Mucosa of rectum (tissue), 2 donors: Measurements from ENCODE around the gene GALNT1.

Source experiments
- H3K27ac ChIP-seq, 2 donors: one replicate each; pipeline ENCODE4 v1.7.0; 2013; ENCODE audit warnings: inconsistent platforms in 2 of 2, low read depth in 2 of 2, low read length in 2 of 2
- H3K27me3 ChIP-seq, 2 donors: one replicate each; pipeline ENCODE4 v1.7.0; 2013; ENCODE audit warnings: low read length in 2 of 2; ENCODE audit not compliant: control insufficient read depth in 2 of 2, insufficient read depth in 2 of 2
- H3K36me3 ChIP-seq, 2 donors: one replicate each; pipeline ENCODE4 v1.7.0; 2013; ENCODE audit warnings: low read length in 2 of 2; ENCODE audit not compliant: control insufficient read depth in 2 of 2, insufficient read depth in 2 of 2
- H3K4me1 ChIP-seq, 2 donors: one replicate each; pipeline ENCODE4 v1.7.0; 2013; ENCODE audit warnings: low read length in 2 of 2, mild to moderate bottlenecking in 1 of 2; ENCODE audit not compliant: control insufficient read depth in 2 of 2, insufficient read depth in 2 of 2
- H3K4me3 ChIP-seq, 2 donors: one replicate each; pipeline ENCODE4 v1.7.0; 2013; ENCODE audit warnings: low read length in 2 of 2
- H3K9ac ChIP-seq, 2 donors: one replicate each; pipeline ENCODE4 v1.7.0; 2013; ENCODE audit warnings: low read length in 2 of 2, low read depth in 1 of 2, mild to moderate bottlenecking in 1 of 2
- H3K9me3 ChIP-seq, 2 donors: one replicate each; pipeline ENCODE4 v1.7.0; 2013; ENCODE audit warnings: low read length in 2 of 2; ENCODE audit not compliant: control insufficient read depth in 2 of 2
- donor health status: healthy.
- donor health status: Normal muscosa, but diverticular disease.

GALNT1 gene

DNA sequence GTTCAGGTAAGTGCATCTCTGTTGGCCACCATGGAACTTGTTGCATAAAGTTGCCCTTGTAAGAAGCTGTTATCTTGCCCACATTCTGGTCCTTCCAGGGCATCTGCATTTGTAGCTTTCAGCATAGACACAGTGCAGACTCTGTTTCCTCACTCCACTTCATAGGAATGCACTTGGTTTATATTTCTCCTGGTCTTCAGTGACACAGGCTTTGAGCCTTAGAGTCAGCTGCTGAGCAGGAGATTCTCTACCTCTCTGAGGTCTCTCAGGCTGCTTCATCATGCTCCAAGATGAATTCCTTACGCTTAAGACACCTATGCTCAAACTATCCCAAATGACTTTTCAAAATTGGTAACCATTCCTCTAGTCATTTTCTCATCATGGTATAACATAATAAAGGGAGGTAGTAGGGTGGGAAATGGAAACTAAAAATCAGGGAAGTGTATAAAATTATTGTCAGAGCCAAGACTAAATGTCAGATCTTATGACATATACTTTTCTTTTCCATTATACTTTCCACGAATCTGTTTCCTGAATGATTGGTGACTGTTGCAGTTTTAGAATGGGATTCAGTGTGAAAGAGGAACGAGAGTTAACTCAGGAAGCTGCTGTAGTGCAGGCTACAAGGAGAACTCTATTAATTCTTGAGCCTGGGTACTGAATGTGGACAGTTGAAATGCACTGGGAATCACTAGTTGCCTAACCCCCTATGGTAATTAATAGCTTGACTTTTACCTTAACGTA is 72.0 kb downstream of the GALNT1 start:
- no peak overlapping the region for H3K4me3 ChIP-seq
- H3K27me3 ChIP-seq = no peaks in the 10 kb centered on the region
- H3K36me3 ChIP-seq = peaks cover 0 to 2% of the 10 kb centered on the region in 2 donors
- no peak overlapping the region for H3K9ac ChIP-seq
- no peaks in the 10 kb centered on the region for H3K4me1 ChIP-seq
- H3K27ac ChIP-seq = no peak overlapping the region
- H3K9me3 ChIP-seq = no peaks in the 10 kb centered on the region

DNA sequence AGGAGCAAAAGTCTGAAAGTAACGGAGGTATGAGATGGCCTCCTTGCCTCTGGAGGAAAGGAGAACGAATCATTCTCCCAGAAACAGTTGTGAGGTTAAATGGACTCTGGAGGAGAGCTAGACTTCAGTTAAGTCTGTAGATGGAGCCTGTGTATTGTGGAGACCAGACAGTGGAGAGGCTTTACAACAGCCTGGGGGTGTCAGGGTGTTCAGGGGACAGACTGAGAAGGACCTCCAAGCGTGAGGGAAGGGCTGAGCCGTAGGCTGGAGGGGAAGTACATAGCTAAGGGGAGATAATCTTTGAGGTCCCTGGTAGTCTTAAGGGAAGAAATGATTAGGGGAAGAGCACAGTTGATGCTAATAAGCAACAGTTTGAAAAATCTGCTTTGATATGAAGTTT is 76.6 kb downstream of the GALNT1 start:
- Histone ChIP-seq H3K4me1 (no peaks in the 10 kb centered on the region), H3K4me3 (no peak overlapping the region), H3K27ac (no peak overlapping the region), H3K9ac (no peak overlapping the region), H3K36me3 (peaks cover under 1 to 3% of the 10 kb centered on the region in 2 donors), H3K9me3 (no peaks in the 10 kb centered on the region), H3K27me3 (no peaks in the 10 kb centered on the region)

DNA sequence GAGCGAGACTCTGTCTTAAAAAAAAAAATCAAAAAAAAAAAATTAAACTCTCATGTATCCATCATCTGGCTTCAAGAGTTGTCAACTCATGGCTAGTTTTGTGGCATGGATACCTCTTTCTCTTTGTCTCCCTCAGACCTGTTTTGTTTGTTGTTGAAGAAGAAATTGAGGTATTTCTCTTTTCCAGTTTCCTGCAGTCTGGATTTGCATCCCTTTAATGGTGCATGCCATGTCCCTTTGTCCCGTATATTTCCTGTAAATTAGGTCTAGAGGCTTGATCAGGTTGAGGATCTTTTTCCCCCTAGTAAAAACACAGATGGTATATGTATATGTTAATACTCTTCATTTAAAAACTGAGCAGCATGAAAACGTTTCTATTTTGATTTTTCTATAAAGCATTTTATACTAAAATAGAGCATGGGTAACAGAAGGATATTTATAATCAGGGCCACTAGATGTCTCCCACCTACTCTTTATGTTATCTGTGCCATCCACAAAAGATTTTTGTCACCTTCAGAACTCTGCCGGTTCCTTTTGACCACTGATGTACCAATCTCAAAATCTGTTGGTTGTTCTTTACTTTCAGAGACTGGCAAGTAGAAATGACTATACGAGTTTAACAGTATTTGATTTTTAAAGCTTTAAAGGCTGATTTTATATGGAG is 80.1 kb downstream of the GALNT1 start:
- Histone ChIP-seq H3K4me3 (no peak overlapping the region), H3K27me3 (no peaks in the 10 kb centered on the region)

DNA sequence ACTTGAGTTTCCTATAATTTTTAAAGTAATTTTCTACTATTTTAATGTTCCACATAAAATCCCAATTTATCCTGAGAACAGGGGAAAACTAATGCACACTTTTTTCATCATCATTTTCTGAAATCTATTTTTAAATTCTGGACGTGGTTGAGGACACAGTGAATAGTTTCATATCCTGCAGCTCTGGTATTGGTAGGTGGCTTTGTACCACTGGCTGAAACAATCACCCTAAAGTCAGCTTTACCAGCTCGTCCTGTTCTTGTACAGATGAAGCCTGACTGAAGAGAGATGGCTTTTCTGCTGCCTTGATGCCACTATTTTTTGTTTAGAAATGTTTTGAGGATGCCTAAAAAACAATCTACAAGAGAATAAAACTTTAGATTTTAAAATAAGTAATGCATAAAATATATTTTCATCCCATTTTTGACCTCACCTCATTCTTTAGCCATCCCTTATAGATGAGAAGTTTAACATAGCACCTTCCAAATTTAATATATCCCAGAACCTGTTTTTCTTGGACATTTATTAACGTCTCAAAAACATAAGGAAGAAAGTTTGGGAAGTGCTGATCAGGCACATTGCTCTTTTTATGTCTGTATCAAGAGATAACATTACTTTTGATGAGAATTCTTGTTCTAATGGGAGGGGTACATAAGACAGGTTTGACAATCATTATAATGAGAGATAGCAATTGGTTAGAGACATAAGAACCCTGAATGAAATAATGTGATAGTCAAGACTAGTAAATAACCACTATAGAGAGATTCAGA is 80.9 kb downstream of the GALNT1 start:
- peaks cover 11 to 23% of the 10 kb centered on the region in 2 donors for H3K36me3 ChIP-seq
- no peak overlapping the region for H3K27ac ChIP-seq
- H3K4me3 ChIP-seq = no peak overlapping the region
- no peak overlapping the region for H3K9ac ChIP-seq
- H3K27me3 ChIP-seq = no peaks in the 10 kb centered on the region
- H3K4me1 ChIP-seq = no peaks in the 10 kb centered on the region
- H3K9me3 ChIP-seq = no peaks in the 10 kb centered on the region

More for the DNA sequence above, 80.1 kb downstream of the GALNT1 start:
- H3K36me3 ChIP-seq = peaks cover 11 to 20% of the 10 kb centered on the region in 2 donors
- no peak overlapping the region for H3K27ac ChIP-seq
- no peaks in the 10 kb centered on the region for H3K9me3 ChIP-seq
- no peak overlapping the region for H3K9ac ChIP-seq
- H3K4me1 ChIP-seq = no peaks in the 10 kb centered on the region

DNA sequence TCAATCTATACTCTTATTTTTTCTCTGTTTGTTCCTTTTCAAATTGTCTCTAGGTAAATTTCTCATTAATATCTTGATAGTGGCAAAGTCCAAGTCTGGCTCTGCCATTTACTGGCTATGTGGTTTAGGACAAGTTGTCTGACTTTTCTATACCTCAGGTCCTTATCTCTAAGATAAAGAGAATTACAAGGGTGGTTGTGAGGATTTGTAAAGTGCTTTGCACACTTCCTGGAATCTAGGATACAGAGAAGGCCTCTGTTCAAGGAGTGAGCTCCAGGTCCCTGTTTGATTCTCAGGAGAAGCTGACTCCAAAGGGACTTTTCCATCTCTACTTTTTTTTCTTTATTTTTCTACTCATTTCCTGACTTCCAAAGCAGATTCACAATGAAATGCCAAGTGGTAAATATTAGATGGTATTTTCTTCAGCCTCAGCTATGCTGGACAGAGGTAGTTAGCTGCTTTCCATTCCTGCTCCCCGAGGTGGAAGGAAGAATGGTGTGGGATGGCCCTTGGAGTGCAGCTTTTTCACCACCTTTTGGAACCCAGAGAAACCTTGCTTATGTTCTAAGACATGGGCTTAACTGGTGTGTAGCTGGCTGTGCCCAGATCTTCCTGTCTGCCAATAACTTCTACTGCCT is 90.5 kb downstream of the GALNT1 start:
- Histone ChIP-seq H3K4me3 (peak overlapping the region in 1 of 2 donors; percentile 14), H3K9ac (no peak overlapping the region), H3K36me3 (peaks cover 0 to under 1% of the 10 kb centered on the region in 2 donors), H3K27ac (peak overlapping the region in 1 of 2 donors; percentile 54), H3K9me3 (no peaks in the 10 kb centered on the region), H3K4me1 (peaks cover 0 to 10% of the 10 kb centered on the region in 2 donors), H3K27me3 (no peaks in the 10 kb centered on the region)

DNA sequence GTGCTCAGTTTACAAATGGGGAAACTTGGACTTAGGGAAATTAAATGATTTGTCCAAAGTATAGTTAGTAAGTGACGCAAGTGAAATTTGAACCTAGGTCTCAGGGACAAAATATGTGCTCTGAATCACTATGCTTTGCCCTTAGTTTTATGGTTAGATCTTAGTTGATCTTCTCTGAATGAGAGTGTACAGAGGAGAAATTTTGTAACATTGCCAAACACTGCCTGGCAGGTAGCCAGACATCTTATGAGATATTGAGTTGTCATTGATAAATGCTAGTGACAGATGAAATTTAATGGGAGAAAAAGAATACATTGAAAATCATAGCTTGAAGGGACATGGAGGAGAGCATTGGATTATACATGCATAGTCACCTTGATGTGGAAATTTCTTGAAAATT is 91.4 kb downstream of the GALNT1 start:
- Histone ChIP-seq H3K27me3 (no peaks in the 10 kb centered on the region), H3K27ac (no peak overlapping the region), H3K9ac (no peak overlapping the region), H3K36me3 (no peaks in the 10 kb centered on the region), H3K4me3 (no peak overlapping the region), H3K9me3 (no peaks in the 10 kb centered on the region), H3K4me1 (peaks cover 0 to 10% of the 10 kb centered on the region in 2 donors)

DNA sequence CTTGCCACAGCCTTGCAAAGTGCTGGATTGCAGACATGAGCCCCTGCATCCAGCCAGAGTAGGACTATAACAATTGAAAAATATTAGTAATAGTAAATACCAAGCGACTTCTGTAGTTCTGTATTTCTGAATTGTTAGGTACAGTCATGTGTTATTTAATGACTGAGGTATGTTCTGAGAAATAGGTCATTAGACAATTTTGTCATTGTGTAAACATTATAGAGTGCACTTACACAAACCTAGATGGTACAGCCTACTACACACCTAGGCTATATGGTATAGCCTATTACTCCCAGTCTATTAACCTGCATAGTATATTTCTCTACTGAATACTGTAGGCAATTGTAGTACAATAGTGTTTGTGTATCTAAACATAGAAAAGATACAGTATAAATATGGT is 92.1 kb downstream of the GALNT1 start:
- Histone ChIP-seq H3K4me1 (peaks cover 0 to 10% of the 10 kb centered on the region in 2 donors), H3K36me3 (peaks cover 0 to 2% of the 10 kb centered on the region in 2 donors), H3K4me3 (no peak overlapping the region), H3K27ac (no peak overlapping the region), H3K9ac (no peak overlapping the region), H3K9me3 (no peaks in the 10 kb centered on the region), H3K27me3 (no peaks in the 10 kb centered on the region)

DNA sequence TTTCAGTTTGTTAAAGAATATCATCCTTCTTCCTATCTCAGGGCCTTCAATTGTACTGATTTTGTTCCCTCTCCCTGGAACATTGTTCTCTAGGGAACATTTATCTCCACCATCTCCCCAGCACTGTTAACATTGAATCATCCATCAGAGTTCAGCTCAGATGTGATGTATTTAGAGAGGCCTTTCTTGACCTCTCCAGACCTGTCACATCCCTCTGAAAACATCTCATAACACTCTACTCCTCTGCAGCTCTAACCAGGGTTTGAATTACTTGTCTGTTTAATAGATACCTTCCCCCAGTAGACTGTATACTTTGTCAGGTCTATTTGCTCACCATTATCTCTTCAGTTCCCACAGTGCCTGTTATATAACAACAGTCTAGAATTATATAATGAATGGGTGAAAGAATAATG is 98.6 kb downstream of the GALNT1 start:
- H3K27me3 ChIP-seq = no peaks in the 10 kb centered on the region
- no peaks in the 10 kb centered on the region for H3K4me1 ChIP-seq
- H3K9me3 ChIP-seq = no peaks in the 10 kb centered on the region
- H3K4me3 ChIP-seq = no peak overlapping the region
- H3K9ac ChIP-seq = no peak overlapping the region
- H3K27ac ChIP-seq = no peak overlapping the region
- peaks cover 0 to 5% of the 10 kb centered on the region in 2 donors for H3K36me3 ChIP-seq

DNA sequence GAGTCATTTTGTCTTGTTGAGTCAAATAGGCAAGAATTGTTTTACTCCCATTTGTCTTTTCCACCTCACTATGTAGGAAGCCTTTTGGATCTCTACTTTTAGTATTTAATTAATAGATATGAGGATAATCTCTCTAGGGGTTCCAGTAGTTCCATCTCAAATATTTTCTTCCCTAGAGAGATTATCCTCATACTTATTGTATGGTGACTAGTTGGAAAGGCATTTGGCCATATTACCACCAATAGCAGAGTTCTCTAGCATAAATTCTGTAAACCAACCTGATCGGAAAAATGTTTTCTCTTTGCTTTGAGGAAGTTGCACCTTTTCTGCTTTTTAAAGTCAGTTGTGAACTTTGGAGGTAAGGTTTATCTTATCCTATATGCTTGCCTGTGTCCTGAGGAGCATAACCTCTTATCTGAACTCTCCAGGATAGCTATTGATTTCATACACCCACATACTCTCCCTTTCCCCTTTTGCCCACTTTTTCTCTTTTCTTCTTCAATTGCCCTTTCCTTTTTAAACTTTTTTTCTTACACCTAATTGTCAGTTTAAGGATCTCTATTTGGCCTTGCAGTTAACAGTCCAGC is 100.8 kb downstream of the GALNT1 start:
- H3K27ac ChIP-seq = no peak overlapping the region
- H3K9ac ChIP-seq = no peak overlapping the region
- H3K36me3 ChIP-seq = peaks cover 0 to 8% of the 10 kb centered on the region in 2 donors
- no peaks in the 10 kb centered on the region for H3K27me3 ChIP-seq
- H3K9me3 ChIP-seq = no peaks in the 10 kb centered on the region
- H3K4me1 ChIP-seq = no peaks in the 10 kb centered on the region
- H3K4me3 ChIP-seq = no peak overlapping the region
